ENCODE data around the gene ARRDC2. TPM values are rescaled to one million over a fixed set of nuclear protein-coding genes. Genes with fewer than 3 reads are reported as not detected.

Gene ARRDC2
- total and polyA plus RNA-seq, 2 of the 13 experiments (the other 11 are each of a cell fraction or from before 2014, with no cell fraction given) = 2.1 to 3.4 TPM

- TF ChIP-seq ZNF142 (CRISPR knock-in tag; IDR thresholded peaks at IDR 0.05) (0 out of 2 replicates have a peak, but pooled peaks have one; percentile 60), FOXO1 (CRISPR knock-in tag; IDR thresholded peaks at IDR 0.05) (no peak), TSC22D2 (CRISPR knock-in tag; IDR thresholded peaks at IDR 0.05; ENCODE audit: borderline replicate concordance) (0 out of 2 replicates have a peak, but pooled peaks have one; percentile 37), ZNF318 (CRISPR knock-in tag; IDR thresholded peaks at IDR 0.05) (0 out of 2 replicates have a peak, but pooled peaks have one; percentile 19), KLF16 (CRISPR knock-in tag; IDR thresholded peaks at IDR 0.05) (peak in 1 of 2 experiments; percentile 67; a peak in 1 of 4 replicates), KDM5A (IDR thresholded peaks at IDR 0.05; ENCODE audit: borderline replicate concordance, low read length) (no peak), NR2F6 (IDR thresholded peaks at IDR 0.05) (0 out of 2 replicates have a peak, but pooled peaks have one; percentile 14), NR2F6 (CRISPR knock-in tag; IDR thresholded peaks at IDR 0.05) (peak; percentile 49; the same call in 1 of the 2 replicates), ZNF619 (CRISPR knock-in tag; IDR thresholded peaks at IDR 0.05) (peak; percentile 57; the same call in 1 of the 2 replicates), ZNF777 (CRISPR knock-in tag; IDR thresholded peaks at IDR 0.05) (0 out of 2 replicates have a peak, but pooled peaks have one; percentile 41), ZNF414 (CRISPR knock-in tag; IDR thresholded peaks at IDR 0.05) (0 out of 2 replicates have a peak, but pooled peaks have one; percentile 36)
Observed at GRCh38 chr19:18007044-18007916, 690 bp upstream of the ARRDC2 start (continued).
